Panc1 (cell line): ENCODE measurements around the gene NR0B2. TPM values are rescaled to one million over a fixed set of nuclear protein-coding genes. Genes with fewer than 3 reads are reported as not detected.
A peak's percentile ranks its signal among the peaks of the same experiment; 100 is the strongest.

Experiments used
- ATAC-seq: fragments of 200-7000 bp; cut with Tn5 transposase; 2 replicates; pipeline ENCODE4 v1.9.1; 2020; ENCODE audit warnings: mild to moderate bottlenecking, moderate library complexity
- BruUV-seq: library from RNA; stranded (reverse); fragments of 400-500 nt; replicated peaks from 2 replicates; lab custom pipeline; 2021; lab: Mats Ljungman, UMichigan
- CTCF ChIA-PET: fragments of 300-600 bp; sonication (Branson Sonifier 250); formaldehyde crosslinking; loops from one replicate; lab custom pipeline; 2022; ENCODE audit warnings: antibody characterized with exemption; lab: Charles Lee
- POLR2A ChIA-PET: fragments of 300-600 bp; sonication (Branson Sonifier 250); formaldehyde crosslinking; loops from one replicate; lab custom pipeline; 2022; ENCODE audit warnings: antibody characterized with exemption; lab: Charles Lee
- DNase-seq: peaks from one replicate; pipeline ENCODE4 v3.0.0-alpha.2; 2010; ENCODE audit warnings: low read depth, low spot score
- H3K27ac ChIP-seq: 2 replicates; pipeline ENCODE4 v1.5.1; 2011; ENCODE audit warnings: mild to moderate bottlenecking, low read length, inconsistent platforms
- H3K27me3 ChIP-seq: fragments of 200-500 bp; sonication (Bioruptor generic); 2 replicates; pipeline ENCODE4 v1.6.0; 2014; ENCODE audit warnings: low read length, inconsistent platforms; ENCODE audit not compliant: control insufficient read depth, insufficient read depth
- H3K36me3 ChIP-seq: fragments of 200-500 bp; sonication (Bioruptor generic); 2 replicates; pipeline ENCODE4 v1.5.1; 2014; ENCODE audit warnings: inconsistent platforms, mild to moderate bottlenecking, low read length, moderate library complexity; ENCODE audit not compliant: control insufficient read depth, insufficient read depth
- H3K4me1 ChIP-seq: 2 replicates; pipeline ENCODE4 v1.5.1; 2011; ENCODE audit warnings: inconsistent platforms, mild to moderate bottlenecking, low read length, moderate library complexity; ENCODE audit not compliant: control insufficient read depth, insufficient read depth
- H3K4me3 ChIP-seq, 2 experiments: 2 replicates each; pipeline ENCODE4 v1.5.1; 2011 to 2012; ENCODE audit warnings: low read depth in 2 of 2, low read length in 2 of 2, mild to moderate bottlenecking in 2 of 2, inconsistent platforms in 1 of 2, moderate library complexity in 1 of 2
- H3K9me3 ChIP-seq: fragments of 200-500 bp; sonication (Bioruptor generic); 2 replicates; pipeline ENCODE4 v1.5.1; 2014; ENCODE audit warnings: low read depth, mild to moderate bottlenecking, inconsistent platforms, low read length, moderate library complexity; ENCODE audit not compliant: control insufficient read depth, insufficient read depth
- CTCF ChIP-seq: fragments of 450-650 bp; IDR thresholded peaks from 2 replicates; pipeline ENCODE4 v1.5.1; 2017; ENCODE audit warnings: mild to moderate bottlenecking
- POLR2AphosphoS5 ChIP-seq: IDR thresholded peaks from 2 replicates; pipeline ENCODE4 v1.6.1; 2012; ENCODE audit warnings: mild to moderate bottlenecking, low read depth, low read length, moderate library complexity
- REST ChIP-seq, 2 experiments: IDR thresholded peaks; 2 replicates each; pipeline ENCODE4 v1.6.1; 2011 to 2012; ENCODE audit warnings: low read depth in 2 of 2, control low read depth in 1 of 2, low read length in 1 of 2, mild to moderate bottlenecking in 1 of 2, moderate library complexity in 1 of 2; ENCODE audit not compliant: insufficient read depth in 1 of 2
- SIN3A ChIP-seq: IDR thresholded peaks from 2 replicates; pipeline ENCODE4 v1.6.1; 2012; ENCODE audit warnings: low read depth, mild to moderate bottlenecking, low read length, moderate library complexity, borderline replicate concordance; ENCODE audit not compliant: insufficient read depth
- TCF7L2 ChIP-seq: IDR thresholded peaks from 2 replicates; pipeline ENCODE4 v1.6.1; 2011; ENCODE audit warnings: mild to moderate bottlenecking, low read depth, low read length, inconsistent platforms
- in situ Hi-C: cut with HindIII; loops from 2 replicates; pipeline ENCODE4 v1.10.0; 2016; ENCODE audit warnings: low sequenced_read_pairs, low pct_unique_long_range_greater_than_20kb
- intact Hi-C: fragments of 100-400 bp; cut with micrococcal nuclease; formaldehyde crosslinking; loops from one replicate; pipeline ENCODE4 v1.10.0; 2022; ENCODE audit not compliant: unreplicated experiment
- total RNA-seq: library from RNA; stranded (reverse); gene quantifications from one replicate; pipeline ENCODE4 v1.2.1, GENCODE V29; 2021; ENCODE audit not compliant: unreplicated experiment

NR0B2 gene
- total RNA-seq, 1 experiment from 2014 or later = 5.2 TPM

- no peak for DNase-seq
- Histone ChIP-seq H3K9me3 (no peaks in the 10 kb centered on the region), H3K27me3 (no peaks in the 10 kb centered on the region), H3K36me3 (peaks cover 18% of the 10 kb centered on the region; the same call in 1 of the 2 replicates), H3K27ac (no peak overlapping the region; the same call in 1 of the 2 replicates), H3K4me1 (peaks cover 10% of the 10 kb centered on the region; the same call in 1 of the 2 replicates), H3K4me3 (no peak overlapping the region)
- intact Hi-C loops = no loop called here
- in situ Hi-C loops = no loop called here
- no peak for ATAC-seq
- BruUV-seq = no TSS peak
- ChIA-PET POLR2A (no interaction called here), CTCF (no interaction called here)
- TF ChIP-seq POLR2AphosphoS5 (no peak), REST (IDR thresholded peaks at IDR 0.05; ENCODE audit: insufficient read depth in 1 of 2, low read depth in 2 of 2, low read length in 1 of 2) (no peak), TCF7L2 (no peak), SIN3A (no peak), CTCF (no peak)
These were observed 32.0 kb upstream of the NR0B2 start for GRCh38 chr1:26945728-26946127.

- Histone ChIP-seq H3K27me3 (no peaks in the 10 kb centered on the region), H3K9me3 (no peaks in the 10 kb centered on the region), H3K27ac (peak overlapping the region; percentile 19; the same call in 1 of the 2 replicates), H3K4me3 (no peak overlapping the region), H3K4me1 (peaks cover 10% of the 10 kb centered on the region; the same call in 1 of the 2 replicates), H3K36me3 (peaks cover 18% of the 10 kb centered on the region; the same call in 1 of the 2 replicates)
- TF ChIP-seq REST (IDR thresholded peaks at IDR 0.05; ENCODE audit: insufficient read depth in 1 of 2, low read depth in 2 of 2, low read length in 1 of 2) = no peak
- TF ChIP-seq CTCF = no peak
- TF ChIP-seq POLR2AphosphoS5 = no peak
- no peak for TF ChIP-seq TCF7L2
- no peak for TF ChIP-seq SIN3A
- ATAC-seq (no peak), DNase-seq (no peak)
- BruUV-seq = no TSS peak
- in situ Hi-C loops (no loop called here), intact Hi-C loops (no loop called here)
- ChIA-PET CTCF (no interaction called here), POLR2A (no interaction called here)
These were observed 31.4 kb upstream of the NR0B2 start for GRCh38 chr1:26945138-26945537.
